Lung microvascular endothelial cell (primary cell): Measurements from ENCODE around the gene ATP2B2. TPM values are rescaled to one million over a fixed set of nuclear protein-coding genes. Genes with fewer than 3 reads are reported as not detected.

Source experiments
- DNase-seq, 2 donors: peaks; one replicate each; pipeline versions ENCODE4 v3.0.0 to v3.0.0-alpha.2; 2010; ENCODE audit warnings: low read depth in 2 of 2
- total RNA-seq: library from RNA; depleted of rRNA; stranded (reverse); fragments of >200 nt; gene quantifications from 2 replicates; pipeline ENCODE4 v1.2.1, GENCODE V29; 2014

The ATP2B2 gene
- total RNA-seq, 1 donor from 2014 or later: not detected

DNA sequence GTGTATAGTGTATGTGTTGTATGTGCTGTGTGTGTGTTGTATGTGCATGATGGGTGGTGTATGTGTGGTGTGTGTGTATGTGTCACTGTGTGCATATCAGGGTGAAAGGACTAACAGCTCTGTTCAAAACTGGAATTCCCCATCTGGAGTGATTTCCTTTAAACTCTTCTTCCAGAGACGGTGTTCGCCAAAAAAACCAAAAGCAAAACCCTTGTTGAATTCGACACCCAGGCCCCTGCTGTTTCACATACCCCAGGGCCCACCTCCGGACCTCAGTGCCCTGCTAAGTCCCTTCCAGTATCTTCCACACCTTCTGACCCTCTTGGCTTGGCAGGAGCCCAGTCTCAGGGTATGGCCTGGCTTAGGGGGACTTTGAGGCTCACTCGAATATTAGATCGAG is 139.6 kb downstream of the ATP2B2 start:
- DNase-seq: peak in 1 of 2 donors; percentile 26

DNA sequence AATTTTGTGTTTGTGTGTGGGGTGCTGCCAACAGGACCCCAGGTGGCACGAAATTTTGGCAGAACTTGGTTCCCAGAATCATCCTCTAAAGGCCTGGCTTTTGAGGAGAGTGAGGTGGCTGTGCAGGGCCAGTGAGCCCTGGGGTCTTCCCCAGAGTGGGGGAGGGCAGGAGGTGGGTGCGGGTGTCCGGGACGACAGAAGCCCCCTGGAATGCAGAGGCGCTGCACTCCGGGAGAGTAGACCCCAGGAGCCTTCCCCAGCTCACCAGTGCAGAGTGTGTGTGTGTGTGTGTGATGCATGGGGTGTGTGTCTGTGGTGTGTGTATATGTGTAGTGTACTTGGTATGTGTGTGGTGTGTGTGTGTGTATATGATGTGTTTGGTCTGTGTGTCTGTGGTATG is 140.1 kb downstream of the ATP2B2 start:
- no peak for DNase-seq

DNA sequence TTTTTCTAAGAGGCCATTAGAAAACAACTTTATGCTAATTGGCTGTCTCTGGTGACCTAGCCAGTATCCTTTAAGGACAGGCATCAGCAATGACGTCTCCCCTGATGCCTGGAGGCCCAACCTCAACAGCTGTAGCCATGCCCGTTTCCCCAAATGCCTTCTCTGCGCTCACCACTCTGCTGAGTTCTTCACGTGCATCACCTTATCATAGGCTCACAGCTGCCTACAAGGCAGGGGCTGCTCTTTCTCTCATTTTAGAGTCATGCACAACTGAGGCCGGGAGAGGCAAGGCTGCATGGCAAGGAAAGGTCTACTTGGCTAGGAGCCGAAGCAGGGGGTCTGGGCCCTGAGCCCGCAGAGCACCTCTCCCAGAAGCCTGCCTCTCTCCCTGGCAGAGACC is 140.6 kb downstream of the ATP2B2 start:
- DNase-seq: no peak

DNA sequence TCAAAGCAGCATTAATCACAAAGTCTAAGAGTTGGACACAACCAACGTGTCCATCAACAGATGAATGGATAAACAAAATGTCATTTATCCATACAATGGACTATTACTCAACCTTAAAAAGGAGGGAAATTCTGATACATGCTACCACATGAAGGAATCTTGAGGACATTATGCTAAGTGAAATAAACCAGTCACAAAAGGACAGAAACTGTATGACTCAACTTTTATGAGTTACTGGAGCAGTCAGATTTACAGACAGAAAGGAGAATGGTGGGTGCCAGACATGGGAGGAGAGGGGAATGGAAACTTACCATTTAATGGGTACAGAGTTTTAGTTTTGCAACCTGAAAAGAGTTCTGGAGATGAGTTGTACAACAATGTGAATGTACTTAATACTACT is 141.5 kb downstream of the ATP2B2 start:
- no peak for DNase-seq

DNA sequence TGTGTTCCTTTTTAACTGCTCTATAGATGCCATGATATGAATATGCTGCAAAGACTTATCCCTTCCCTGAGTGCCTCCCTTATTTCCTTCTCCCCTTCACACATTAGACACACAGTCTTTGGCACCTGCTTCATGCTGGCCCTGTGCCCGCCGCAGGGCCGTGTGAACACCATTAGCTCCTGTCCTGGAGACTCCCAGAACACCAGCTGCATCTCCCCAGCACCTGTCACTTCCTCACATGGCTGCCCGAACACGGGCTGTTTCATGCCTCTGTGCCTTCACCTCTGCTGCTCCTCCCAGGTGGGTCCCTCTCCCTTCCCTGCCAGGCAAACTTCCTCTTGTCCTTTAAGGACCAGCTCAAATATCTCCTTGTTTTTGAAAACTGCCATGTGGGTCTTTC is 144.0 kb downstream of the ATP2B2 start:
- no peak for DNase-seq

DNA sequence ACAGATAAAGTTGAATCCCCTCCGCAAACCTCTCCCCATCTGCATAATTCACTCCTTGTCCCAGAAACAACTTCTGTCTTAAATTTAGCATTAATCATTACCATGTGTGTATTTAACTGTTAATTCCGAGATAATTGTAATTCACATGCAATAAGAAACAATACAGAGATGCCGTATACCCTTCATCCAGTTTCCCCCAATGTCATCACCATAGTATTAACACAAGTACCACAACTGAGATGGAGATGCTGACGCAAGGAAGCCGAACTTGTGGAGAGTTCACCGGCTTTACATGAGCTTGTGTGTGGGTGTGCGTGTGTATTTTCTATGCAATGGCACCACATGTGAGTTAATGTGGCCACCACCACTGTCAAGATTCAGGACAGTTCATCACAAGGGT is 144.9 kb downstream of the ATP2B2 start:
- no peak for DNase-seq

DNA sequence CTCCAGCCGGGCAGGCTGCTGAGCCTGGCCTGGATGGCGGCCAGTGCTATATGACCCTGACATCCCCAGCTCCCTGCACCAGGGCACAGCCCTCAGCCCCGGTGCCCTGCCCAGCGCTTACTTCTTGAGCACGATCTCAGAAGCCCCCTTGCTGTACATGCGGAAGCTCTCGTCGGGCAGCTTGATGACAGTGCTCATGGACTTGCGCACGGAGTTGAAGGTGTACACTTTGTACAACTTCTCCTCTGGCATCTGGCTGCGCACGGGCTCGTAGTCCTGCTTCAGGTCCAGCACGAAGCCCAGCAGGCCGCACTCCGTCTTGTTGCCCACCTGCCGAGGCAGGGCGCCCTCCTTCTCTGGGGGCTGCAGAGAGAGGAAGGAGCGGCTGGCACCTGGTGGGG is 145.6 kb downstream of the ATP2B2 start:
- DNase-seq: no peak

DNA sequence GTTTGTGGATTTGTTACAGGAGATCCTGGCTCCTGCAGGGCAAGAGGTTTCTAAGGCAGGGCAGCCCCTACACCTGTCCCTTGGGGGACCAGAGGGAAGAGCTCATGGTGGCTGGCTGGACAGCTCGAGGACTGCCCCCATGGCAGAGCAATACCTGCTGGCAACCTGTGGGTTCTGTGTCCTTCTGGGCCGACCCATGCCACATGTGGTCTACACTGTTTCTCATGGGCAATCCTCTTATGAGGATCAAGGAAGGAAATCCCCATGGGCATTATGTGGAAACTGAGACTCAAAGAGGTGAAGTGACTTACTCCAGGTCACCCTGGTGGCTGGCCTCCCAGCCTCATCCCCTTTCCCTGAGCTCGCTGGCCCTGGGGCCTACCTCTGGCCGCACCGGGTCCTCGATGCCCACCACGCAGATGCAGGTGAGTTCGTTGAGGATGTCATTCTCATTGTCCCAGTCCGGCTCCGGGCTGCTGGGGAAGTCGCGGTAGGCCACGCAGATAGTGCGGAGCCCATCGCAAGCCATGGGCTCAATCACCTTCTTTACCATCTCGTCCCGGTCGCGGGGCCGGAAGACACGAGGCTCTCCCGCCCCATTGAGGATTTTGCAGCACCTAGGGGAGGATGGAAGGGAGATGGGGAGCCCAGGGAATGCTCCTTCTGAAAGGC is 146.9 kb downstream of the ATP2B2 start:
- DNase-seq: no peak

DNA sequence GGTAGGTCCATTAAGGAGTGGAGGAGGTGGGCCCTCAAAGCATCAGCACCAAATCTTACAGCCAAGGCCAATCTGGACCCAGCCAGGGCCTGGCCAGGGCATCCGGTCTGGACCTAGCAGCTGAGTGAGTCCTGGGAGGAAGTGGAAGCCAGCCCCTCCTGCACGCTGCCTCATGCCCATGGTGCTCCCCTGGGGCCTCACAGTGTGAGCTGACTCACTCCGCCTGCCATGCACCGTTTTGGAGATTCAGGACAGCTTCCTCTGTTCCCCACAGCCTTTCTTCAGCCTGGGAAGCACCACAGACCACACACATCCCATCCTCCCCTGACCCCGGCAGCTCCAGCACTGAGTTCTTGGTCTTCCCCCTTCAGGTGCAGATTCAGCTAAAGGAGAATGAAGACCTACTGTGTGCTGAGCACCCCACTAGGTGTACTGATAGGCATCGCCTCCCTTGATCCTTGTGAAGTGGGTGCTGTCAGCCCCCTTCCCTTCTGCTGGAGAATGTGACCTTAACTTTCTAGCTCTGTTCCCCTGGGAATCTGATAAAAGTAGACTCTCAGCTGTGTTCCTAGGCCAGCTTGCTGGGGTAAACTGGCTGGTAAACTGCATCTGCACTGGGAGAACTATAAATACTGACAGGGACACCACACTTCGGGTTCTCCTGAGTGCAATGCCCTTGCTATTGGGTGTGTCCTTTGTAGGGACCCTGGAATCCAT is 147.6 kb downstream of the ATP2B2 start:
- DNase-seq: peak in 1 of 2 donors; percentile 73

DNA sequence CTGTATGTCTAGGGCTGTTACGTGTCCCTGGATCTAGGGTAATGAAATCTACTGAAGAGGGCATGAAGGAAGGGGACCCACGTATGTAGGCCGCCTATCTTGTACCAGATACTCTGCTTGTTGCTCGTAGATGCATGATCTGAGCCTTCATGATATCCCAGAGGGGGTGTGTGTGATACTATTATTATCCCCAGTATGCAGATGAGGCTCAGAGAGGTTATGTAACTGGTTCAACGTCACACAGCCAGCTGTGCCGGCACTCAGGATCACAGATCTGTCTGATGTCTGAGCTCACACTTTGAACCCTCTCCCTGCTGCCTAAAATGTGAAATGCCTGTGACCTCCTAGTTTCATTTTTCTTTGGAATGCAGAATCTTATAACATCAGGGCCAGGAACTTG is 148.3 kb downstream of the ATP2B2 start:
- DNase-seq: no peak

DNA sequence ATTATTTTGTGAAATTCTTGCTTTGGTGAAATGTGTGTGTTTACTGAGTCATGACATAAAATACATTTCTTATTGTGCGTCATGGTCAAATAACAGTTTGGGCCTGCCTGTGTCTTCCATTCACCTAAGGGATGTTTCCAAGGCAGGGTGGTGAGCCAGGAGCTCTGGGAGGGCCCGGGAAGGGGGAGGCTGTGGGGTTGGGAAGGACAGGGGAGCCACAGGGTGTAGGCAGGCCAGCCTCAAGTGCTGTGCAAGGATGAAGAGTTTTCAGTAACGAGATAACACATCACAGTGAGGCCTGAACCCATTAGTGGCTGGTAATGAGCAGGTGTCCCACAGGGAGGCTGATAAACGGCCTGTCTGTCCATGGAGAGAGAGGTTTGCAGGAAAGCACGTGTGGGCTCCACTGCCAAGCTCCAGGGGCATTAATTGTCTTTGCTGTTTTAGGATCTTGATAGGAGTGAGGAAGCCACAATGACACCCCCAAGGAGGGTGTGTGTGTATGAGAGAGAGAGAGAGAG is 148.9 kb downstream of the ATP2B2 start:
- no peak for DNase-seq

DNA sequence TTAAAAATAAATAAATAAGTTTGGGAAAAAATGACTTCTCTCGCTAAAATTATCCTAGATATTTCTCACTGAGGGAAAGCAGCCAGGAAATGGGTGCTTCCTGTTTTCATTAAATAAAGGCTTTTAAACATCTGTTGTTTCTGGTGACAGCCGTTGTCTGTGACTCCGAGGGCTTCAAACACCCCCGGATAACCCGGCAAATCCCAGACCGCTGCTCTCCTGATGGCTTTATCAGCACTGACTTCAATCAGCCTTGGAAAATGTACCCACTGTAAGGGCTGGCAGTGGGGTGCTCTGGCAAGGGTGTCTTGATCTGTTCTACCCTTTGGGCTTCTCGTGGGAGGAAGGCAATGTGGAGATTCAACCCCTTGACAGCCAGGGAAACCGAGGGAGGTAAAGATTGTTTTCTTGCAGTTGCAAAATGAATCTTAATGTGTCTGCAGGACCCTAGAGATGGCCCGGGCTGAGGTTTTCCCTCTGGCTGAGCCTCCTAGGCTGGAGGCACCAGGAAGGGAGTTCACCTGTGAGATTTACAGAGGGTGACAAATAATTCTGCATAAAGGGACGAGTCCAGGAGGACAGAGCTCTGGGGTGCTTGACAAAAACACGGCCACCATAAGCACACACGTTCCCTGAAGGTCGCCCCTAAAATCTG is 150.9 kb downstream of the ATP2B2 start:
- DNase-seq: peak; percentile 29 to 50

DNA sequence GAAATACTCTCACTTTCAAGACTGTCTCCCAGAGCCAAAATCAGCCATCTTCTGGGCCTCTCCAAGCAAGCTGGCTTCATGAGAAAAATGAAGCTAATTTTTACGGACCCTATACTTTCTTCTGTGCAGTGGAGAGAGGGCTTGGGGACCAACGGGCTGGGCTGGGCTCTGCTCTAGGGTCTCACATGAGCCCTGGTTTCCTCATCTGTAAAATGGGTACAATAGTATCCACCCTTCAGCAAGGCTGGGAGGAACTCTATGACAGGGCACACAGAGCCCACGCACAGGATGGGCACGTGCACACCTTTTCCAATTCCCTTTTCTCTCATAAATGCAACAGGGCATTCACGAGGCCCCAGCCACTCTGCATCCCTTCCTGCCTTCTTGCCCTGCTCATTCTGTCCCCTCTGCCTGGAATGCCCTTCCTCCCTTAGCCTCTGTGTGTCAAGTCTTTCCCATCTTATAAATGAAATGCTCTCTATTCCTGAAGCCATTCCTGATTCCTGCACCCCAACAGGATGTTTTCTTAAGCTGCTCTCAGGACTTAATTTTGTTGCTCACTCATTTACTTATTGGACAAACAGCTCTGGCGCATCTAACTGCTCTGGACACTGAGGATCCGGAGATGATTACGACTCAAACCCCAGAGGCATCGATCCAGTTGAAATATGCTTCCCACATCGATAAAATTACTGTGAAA is 151.6 kb downstream of the ATP2B2 start:
- peak; percentile 19 to 24 for DNase-seq

DNA sequence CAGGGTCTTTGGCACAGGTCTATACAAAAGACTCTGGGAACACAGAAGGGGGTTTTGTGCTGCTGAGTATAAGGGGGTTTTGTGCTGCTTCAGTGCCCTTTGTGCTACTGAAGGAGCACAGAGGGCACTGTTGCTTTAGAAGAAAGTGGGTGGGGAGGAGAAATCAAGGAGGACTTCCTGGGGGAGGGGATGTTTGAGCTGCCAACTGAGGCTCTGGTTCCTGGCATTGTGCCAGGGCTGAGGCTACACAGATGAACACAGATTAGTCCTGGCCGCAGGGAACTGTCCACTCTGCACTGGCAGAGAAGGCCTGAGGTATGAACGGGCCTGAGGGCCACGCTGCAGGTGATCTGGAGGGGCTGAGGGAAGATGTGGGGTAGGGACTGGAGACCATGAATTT is 152.2 kb downstream of the ATP2B2 start:
- DNase-seq: peak in 1 of 2 donors; percentile 11

DNA sequence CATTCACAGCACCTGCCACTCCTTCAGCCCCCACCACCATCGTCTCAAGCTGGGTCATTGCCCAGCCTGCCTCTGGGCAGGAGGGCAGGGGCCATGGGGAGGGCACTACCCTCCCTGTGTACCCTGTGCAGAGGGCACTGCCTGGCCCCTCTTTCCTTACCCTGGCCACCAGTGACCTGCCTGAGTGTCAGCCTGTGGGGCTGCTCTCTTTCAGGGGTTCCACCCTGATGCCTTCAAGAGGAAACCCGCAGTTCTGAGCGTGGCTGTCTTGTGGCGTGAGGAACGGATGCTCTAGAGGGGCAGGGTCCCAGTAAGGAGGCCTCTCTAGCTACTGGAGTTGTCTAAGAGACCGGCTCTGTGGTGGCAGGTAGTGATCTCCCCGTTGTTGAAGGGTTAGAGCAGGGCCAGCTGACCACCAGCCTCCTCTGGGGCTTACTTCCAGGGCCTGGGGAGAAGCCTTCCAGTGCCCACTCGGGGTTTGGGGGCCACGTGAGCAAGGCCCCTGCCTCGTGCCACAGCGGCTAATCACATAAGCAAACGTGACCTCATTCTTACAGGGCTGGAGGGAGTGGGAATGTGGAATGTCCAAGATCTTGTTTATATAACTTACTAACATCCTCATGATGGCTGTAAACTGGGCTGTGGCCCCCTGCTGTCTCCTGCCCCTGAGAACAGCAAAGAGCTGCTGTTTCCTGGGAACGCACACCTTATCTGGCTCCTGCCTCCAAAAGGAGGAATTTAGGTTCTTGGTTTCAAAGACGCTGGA is 153.1 kb downstream of the ATP2B2 start:
- DNase-seq: peak in 1 of 2 donors; percentile 58

DNA sequence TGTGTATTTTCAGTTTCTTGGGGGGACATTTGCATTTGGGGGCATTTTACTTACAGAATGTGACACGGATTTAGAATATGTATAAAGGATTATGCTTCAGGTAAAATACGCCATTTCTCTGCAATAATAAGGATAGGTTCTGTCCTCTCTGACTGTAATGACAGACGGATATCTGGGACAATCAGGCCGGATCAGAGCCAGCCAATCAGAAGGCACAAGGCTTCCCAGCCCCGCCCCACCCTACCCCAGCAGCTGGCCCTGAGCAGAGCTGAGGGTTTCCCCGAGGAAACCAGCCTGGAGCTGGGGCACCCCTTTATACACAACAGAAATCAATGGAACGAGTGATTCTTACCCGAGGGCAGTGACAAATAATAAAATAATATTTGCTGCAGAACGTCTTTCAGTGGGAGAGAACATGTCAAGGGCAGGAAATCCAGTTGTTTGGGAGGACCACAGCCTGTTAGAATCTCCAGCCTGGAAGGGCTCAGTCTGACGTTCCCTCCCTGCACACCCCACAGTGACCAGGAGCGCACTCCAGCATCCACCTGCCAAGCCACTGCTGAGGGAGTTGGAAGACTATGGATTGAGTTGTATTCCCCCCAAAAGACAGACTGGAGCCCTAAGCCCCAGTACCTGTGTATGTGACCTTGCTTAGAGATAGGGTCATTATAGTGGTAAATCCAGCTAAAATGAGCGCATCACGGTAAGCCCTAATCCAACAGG is 154.2 kb downstream of the ATP2B2 start:
- DNase-seq: peak; percentile 15 to 48

DNA sequence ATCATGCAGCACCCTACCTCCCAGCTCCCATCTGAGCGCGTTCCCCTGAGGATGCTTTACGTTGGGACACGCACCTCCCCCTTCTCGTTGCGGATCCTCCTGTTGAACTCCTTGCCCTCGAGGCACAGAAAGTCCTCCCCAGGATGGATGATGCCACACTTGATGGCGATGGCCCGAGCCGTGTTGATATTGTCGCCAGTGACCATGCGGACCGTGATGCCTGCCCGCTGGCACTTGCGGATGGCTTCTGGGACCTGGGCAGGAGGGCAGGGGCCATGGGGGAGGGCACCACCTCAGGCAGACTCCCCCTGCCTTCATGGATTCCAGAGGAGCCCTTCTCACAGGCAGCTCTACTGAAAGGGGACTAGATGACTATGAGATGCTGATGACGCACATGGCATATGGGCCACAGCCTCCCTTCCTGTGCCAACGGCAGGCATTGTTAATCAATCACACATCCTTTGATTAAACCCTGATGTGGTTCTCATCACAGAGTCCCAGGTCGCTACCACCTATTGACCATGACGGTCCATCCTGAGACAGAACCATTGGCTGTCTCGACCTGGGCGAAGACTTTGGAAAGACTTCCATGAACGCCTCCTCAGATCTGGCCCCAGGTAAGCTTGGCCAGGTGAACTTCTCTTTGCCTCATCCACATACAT is 154.9 kb downstream of the ATP2B2 start:
- DNase-seq: no peak

DNA sequence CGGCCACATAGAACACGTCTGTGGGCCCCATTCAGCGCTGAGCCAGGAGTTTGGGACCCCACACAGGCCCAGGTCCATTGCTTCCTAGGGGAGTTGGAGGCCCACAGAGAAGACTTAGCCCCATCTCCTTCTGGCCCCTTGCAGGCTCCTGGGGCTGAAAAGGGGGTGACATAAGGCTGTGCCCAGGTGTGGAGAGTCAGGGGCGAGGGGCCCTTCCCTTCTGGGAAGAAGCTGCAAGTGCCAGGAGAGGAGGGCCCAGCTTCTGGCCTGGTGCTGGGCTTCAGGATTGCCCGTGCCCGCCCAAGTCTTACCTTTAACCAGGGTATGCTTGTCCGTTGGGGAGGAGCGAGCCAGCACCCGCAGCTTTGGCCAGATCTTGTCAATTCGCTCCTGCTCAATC is 155.6 kb downstream of the ATP2B2 start:
- no peak for DNase-seq

DNA sequence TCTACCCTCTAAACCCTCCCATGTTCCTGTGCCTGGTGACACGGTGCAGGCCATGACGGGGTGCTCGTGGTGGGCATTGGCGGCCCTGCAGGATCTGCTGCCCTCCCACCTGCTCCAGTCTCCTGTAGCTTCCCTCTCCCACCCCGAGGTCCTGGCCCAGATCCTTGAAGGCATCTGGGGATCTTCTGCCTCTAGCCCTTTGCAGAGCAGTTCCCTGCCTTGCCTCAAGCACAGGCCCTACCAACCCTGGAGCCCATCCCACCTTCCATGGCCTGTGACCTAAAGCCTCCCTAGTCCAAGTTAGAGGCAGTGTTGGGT is 157.0 kb downstream of the ATP2B2 start:
- DNase-seq: no peak
